Measurements from ENCODE around the gene GYPC.
"Not testable (repeated sequence)": the region's sequence is repeated elsewhere in the genome, so short reads cannot be mapped to it uniquely, and the experiment has no call there.

The GYPC gene

GRCh38 chr2:126668254-126668653 lies 12.3 kb downstream of the GYPC start:
- in situ Hi-C loops (cut with HindIII; ENCODE audit: low sequenced_read_pairs): no loop called here

GRCh38 chr2:126669772-126670171 lies 13.8 kb downstream of the GYPC start:
- in situ Hi-C loops (cut with HindIII; ENCODE audit: low sequenced_read_pairs): no loop called here

- in situ Hi-C loops (cut with HindIII; ENCODE audit: low sequenced_read_pairs): no loop called here
Measured at GRCh38 chr2:126671488-126671887, 15.5 kb downstream of the GYPC start.

- in situ Hi-C loops (cut with HindIII; ENCODE audit: low sequenced_read_pairs): no loop called here
Measured at GRCh38 chr2:126672980-126673605, 17.1 kb downstream of the GYPC start.

GRCh38 chr2:126674075-126674744 lies 18.3 kb downstream of the GYPC start:
- in situ Hi-C loops (cut with HindIII; ENCODE audit: low sequenced_read_pairs): no loop called here

- in situ Hi-C loops (cut with HindIII; ENCODE audit: low sequenced_read_pairs): no loop called here
Measured at GRCh38 chr2:126675637-126676036, 19.7 kb downstream of the GYPC start.

GRCh38 chr2:126676221-126677175 lies 20.5 kb downstream of the GYPC start:
- in situ Hi-C loops (cut with HindIII; ENCODE audit: low sequenced_read_pairs): no loop called here

- in situ Hi-C loops (cut with HindIII; ENCODE audit: low sequenced_read_pairs): no loop called here
Measured at GRCh38 chr2:126677176-126677538, 21.2 kb downstream of the GYPC start.

- in situ Hi-C loops (cut with HindIII; ENCODE audit: low sequenced_read_pairs): no loop called here
Measured at GRCh38 chr2:126678269-126679065, 22.5 kb downstream of the GYPC start.

GRCh38 chr2:126679094-126679713 lies 23.2 kb downstream of the GYPC start:
- in situ Hi-C loops (cut with HindIII; ENCODE audit: low sequenced_read_pairs): no loop called here

GRCh38 chr2:126681505-126681904 lies 25.5 kb downstream of the GYPC start:
- in situ Hi-C loops (cut with HindIII; ENCODE audit: low sequenced_read_pairs): no loop called here

- in situ Hi-C loops (cut with HindIII; ENCODE audit: low sequenced_read_pairs): no loop called here
Measured at GRCh38 chr2:126685629-126686028, 29.7 kb downstream of the GYPC start.

GRCh38 chr2:126686286-126686685 lies 30.3 kb downstream of the GYPC start:
- in situ Hi-C loops (cut with HindIII; ENCODE audit: low sequenced_read_pairs): no loop called here

GRCh38 chr2:126686841-126687485 lies 31.0 kb downstream of the GYPC start:
- in situ Hi-C loops (cut with HindIII; ENCODE audit: low sequenced_read_pairs): no loop called here

- in situ Hi-C loops (cut with HindIII; ENCODE audit: low sequenced_read_pairs): no loop called here
Measured at GRCh38 chr2:126687503-126687902, 31.5 kb downstream of the GYPC start.

GRCh38 chr2:126688594-126688993 lies 32.6 kb downstream of the GYPC start:
- in situ Hi-C loops (cut with HindIII; ENCODE audit: low sequenced_read_pairs): not testable (repeated sequence)

- in situ Hi-C loops (cut with HindIII; ENCODE audit: low sequenced_read_pairs): not testable (repeated sequence)
Measured at GRCh38 chr2:126692241-126692640, 36.3 kb downstream of the GYPC start.

GRCh38 chr2:126692934-126693592 lies 37.1 kb downstream of the GYPC start:
- in situ Hi-C loops (cut with HindIII; ENCODE audit: low sequenced_read_pairs): not testable (repeated sequence)

All from endothelial cell of hepatic sinusoid (primary cell).